DMS53 treated with DMSO at 0.1 percent for 48 hours (cell line): Measurements from ENCODE around the gene P2RX3.
"Not testable (repeated sequence)": the region's sequence is repeated elsewhere in the genome, so short reads cannot be mapped to it uniquely, and the experiment has no call there.

Experiments used
- DNase-seq: peaks from one replicate; lab custom pipeline; 2025; ENCODE audit not compliant: unreplicated experiment; lab: John Stamatoyannopoulos, UW

The P2RX3 gene

GRCh38 chr11:57338142-57338541 lies at the start of gene P2RX3:
P2RX3 (plus strand) TSS chr11:57338352; CDS start chr11:57338551, 199 bp downstream.
- DNase-seq = no peak

DNA sequence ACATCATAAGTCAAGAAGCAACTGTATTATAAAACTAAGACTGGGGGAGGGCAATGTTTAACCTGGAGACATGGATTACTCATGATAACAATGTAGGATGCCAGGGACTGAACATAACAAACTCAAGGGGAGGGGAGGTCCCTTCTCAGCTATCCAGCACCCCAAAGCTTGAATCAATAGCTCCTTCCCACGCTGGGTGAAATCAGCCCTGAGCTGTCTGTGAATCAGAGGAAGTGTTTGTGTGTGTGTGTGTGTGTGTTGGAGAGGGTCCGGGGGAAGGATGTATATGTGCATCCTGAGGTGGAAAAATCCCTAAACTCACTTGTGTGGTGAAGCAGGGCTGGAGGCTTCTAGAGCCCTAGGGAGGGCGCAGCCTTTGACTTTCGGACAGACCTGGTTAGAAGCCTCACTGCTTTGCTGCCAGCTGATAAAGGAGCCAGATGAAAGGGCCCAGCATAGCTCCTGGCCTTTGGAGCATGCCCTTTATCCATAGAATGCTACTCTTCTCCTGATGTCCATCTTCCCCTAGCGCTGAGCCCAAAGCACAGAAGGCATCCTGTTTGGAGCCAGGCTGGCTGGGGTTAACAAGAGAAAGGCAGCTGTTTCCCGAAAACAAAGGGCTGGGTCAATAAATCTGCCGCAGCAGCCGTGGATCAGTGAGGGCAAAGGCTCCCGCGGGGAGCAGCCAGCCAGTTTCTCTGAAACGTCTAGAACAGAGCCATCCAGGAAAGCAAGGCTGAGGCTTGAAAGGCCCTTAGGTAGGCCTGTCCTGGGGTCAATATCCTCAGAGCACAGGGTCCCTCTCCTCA lies 49.2 kb upstream of the P2RX3 start:
- DNase-seq = no peak

GRCh38 chr11:57290288-57290687 lies 47.9 kb upstream of the P2RX3 start:
- DNase-seq = no peak

DNA sequence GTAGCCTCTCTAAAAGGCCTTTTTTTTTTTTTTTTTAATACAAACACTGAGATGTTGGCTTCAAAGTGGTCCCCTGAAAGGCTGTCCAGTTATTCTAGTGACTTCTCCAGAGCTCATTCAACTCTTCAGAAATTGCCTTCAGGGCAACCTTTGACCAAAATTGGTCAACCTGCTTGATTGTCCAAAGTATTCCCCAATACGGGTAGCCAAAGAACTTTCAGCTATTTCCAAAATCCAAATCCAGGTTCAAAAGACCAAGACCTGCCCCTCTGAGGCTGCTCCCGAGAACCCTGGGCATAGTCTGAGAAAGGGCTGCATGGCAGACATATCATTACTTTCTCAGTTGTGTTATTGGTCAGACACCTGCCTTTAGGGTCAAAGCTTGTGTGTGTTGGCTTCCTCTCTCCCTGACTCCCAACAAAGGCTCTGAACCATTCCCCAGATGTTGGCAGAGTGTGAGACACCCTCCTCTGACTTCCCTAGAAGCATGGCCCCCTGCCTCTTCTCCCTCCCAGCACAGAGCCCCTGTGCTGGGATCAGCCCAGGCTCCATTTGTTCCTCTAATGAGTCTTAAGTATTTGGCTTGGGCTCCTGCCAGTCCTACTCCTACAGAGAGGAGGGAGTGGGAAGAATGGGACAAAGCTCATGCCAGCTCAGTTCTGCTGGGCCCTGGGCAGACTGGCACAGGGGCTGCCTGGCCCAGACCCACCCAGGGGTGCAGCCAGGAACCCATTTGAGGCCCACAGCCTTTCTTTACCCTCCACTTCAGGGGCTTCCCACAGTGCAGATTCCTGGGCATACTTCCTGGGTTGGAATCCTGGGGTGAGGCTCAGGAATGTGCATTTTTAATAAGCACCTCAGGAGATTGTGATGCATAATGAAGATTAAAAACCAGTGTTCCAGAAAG lies 43.7 kb upstream of the P2RX3 start:
- DNase-seq = peak; percentile 3

GRCh38 chr11:57296205-57296604 lies 41.9 kb upstream of the P2RX3 start:
- not testable (repeated sequence) for DNase-seq

GRCh38 chr11:57297221-57297620 lies 40.9 kb upstream of the P2RX3 start:
- no peak for DNase-seq

- DNase-seq = no peak
Measured at GRCh38 chr11:57299150-57299737, 38.9 kb upstream of the P2RX3 start.

DNA sequence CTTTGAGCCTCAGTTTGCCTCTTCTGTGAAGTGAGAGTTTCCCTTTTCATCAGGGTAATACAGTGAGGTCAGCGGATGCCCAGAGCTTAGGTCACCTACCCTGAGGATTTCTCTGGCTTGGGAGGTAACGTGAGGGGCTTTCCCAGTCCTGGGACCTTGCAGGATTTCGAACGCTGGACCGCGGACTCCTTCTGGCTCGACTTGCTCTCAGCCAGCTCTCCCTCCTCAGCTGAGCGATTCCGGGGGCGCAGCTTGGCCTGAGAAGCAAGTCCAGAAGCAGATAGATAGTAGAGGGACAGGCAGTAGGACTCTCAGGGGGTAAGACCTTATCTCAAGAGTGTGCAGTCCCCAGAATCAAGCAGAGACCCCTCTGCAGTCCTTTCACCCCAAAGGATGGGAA lies 37.4 kb upstream of the P2RX3 start:
- no peak for DNase-seq

DNA sequence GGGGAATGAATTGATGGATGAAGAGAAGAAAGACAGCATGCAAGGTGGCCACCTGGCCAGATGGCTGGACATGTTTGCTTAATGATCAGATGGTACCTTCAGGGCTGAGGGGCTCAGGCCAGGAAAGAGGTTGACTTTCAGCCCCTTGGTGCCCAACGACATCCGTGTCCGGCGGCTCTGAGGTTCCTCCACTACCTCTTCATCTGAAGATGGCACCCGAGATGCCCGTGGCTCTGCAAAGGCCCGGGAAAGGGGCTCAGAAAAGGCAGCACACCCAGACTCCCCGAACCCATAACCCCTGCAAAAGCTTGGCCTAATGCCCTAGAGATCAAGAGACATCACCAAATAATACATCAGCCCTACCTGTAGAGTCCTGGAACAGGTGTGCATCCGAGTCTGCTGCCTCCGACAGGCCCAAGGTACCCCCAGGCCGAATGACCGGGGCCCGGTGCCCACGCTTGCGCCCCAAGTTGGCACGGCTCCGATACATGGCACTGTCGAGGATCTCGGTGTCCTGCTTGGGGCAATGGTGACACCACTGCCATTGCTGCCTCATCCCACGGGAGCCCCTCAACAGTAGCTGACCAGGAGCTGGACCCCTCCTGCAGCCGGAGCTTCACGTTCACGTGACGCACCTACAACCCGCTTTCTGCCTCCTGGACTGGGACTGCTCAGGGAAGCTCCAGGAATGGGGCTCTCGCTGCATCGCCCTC lies 36.3 kb upstream of the P2RX3 start:
- no peak for DNase-seq

GRCh38 chr11:57302489-57302888 lies 35.7 kb upstream of the P2RX3 start:
- DNase-seq = no peak

DNA sequence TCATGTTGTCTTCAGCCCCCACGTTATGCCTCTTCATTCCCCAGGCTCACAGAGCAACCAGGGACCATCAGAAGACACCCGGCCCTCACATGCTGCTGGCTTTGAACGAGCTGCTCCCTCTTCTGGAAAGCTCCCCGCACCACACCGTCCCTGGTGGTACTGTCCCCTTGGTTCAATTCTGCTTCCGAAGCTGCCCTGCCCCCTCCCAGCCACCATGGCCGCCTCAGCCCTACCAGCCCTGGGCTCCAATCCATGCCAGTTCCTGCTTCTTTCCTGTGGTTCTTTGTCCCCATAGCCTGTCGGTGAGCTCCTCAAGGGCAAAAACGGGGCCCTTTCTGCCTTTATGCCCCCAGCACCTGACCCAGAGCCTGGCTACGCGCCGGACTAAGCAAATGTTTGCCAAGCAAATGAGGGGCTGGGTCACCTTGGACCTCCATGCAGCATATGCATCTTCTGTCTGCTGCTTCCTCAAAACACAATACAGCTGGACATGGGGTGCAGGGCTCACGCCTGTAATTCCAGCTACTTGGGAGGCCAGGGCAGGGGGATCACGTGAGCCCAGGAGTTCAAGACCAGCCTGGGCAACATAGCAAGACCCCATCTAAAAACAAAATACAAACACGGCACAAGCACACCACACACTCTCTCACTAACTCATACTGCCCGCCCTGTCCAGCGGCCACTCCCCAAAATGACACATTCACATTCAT lies 34.7 kb upstream of the P2RX3 start:
- peak; percentile 23 for DNase-seq

DNA sequence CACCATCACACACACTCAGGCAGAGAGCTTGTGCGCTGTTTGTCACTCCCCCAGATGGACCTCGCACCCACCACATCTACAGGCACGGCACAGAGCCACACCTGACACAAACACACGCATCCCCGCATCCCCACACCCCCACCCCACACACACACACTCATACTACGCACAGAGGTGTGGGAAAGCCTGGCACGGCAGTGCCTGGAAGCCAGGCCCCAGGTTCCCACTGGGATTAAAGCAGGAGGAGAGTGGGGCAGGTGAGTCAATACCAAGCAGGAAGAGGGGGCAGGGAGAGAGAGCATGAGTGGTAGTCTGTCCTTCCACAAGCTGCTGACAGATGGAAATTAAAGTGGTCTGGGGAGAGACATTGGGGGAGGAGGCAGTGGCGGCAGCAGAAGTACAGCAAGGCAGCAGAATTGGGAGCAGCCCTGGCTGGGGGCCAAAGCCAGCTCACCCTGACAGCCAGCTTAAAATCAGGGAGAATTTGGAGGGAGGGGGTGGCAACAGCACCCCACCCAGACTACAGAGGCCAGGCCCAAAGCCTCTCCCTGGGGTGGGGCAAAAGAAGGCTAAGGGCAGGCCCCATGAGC lies 34.1 kb upstream of the P2RX3 start:
- DNase-seq = peak; percentile 69

- DNase-seq = no peak
Measured at GRCh38 chr11:57305523-57305922, 32.6 kb upstream of the P2RX3 start.

DNA sequence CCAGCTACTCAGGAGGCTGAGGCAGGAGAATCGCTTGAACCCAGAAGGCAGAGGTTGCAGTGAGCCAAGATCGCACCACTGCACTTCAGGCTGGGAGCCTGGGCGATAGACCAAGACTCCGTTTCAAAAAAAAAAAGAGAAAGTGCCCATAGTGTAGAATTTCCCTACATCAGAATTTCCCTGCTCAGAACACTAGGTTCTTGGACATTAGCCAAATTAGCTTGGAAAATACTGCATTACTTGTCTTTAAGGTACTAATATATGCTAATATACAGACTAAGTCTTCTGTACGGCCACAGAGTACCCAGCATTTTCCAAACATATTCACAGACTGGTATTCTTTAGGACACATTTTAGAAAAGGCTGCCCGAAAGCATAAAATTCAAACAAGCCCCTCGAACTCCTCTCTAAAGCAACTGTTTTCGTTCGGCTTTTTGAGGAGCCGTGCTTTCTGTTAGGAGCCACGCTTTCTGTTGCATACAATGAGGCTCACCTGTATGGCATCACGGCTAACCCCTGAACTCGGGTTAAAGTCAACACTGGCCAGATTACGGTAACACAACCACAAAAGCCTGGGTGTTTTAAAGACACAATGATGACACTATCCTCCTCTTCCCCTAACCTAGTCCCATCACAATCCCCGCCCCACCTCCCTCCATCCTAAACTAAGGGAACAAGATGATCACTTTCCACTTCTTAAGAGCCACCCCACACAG lies 31.8 kb upstream of the P2RX3 start:
- DNase-seq = no peak

DNA sequence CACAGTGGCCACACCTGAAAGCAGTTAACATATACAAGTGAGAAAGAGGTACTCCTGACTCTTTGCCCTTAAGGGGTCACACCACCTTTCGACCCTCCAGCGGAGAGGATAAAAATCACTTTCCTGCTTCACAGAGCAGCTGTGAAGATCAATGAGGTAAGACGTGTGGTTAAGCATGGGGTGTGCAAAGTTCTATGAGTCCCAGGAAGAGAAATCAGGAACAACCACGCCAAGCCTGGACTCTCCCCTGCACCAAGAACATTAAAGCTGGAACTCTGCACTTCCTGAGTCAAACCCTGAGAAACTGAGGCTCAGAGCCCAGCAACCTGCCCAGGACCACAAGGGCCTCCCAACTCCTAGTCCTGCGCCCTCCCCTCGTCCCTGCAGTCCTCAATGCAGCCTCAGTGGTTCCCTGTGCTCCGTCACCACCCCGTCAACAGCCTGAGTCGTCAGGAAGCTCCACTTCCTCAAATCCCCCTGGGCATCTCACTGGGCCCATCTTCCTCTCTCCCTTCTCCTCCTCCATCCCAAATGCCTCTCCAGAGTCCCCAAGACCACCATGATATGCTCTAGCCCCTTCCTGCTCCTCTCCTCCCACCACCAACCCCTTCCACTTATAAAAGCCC lies 31.1 kb upstream of the P2RX3 start:
- DNase-seq = no peak

DNA sequence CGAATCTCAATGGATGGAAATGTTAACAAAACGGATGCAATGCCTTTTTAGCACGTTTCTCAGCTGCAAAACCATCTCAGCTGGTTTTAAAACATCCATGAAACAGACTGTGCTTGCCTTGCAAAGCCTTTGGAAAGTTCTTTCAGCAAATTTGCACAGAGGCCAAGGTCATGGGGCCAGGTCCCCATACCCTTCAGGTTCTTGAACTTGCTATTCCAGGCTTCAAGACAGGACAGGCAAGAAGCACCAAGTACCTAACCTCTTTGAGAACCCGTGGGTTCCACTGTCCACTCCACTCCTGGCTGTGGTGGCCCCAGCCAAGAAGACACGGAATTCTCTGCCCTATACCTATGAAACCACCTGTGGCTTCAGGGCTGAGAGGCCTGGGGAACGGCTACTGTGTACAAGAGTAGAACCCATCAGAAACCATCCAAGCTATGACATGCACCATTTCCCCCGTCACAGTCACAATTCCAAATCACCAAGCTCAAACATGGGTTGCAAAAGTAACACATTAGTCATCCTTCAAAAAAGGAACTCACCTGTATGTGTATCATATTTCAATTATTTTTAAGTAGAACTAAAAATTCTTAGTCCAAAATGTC lies 30.4 kb upstream of the P2RX3 start:
- DNase-seq = no peak

- no peak for DNase-seq
Measured at GRCh38 chr11:57308426-57309060, 29.6 kb upstream of the P2RX3 start.
